HG02943 (cell line): Measurements from ENCODE around the gene PRRC2C.
A peak's percentile ranks its signal among the peaks of the same experiment; 100 is the strongest.
"Not testable (repeated sequence)": the region's sequence is repeated elsewhere in the genome, so short reads cannot be mapped to it uniquely, and the experiment has no call there.

Experiments used
- ATAC-seq: cut with Tn5 transposase; IDR thresholded peaks from one replicate; pipeline ENCODE4 v1.9.1; 2021; ENCODE audit warnings: mild to moderate bottlenecking, low read depth, moderate library complexity; ENCODE audit not compliant: unreplicated experiment

Gene PRRC2C

DNA sequence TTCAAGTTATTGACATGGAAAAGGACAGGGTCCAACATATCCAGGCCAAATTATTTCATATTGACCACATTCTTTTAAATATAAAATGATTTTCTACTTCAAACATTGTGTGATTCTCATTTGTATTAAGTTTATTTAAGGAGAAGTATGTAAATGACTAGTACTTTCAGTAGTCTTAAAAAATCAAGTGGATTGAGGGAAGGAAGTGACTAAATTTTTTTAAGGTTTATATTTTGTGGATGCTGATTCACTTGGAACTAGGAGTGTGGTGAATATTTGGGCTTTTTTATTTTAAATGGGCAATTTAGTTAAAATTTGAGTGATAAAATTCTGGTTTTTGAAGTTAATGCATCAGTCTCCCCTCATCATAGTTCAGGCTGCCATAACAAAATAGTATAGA lies 10.1 kb downstream of the PRRC2C start:
- no peak for ATAC-seq

DNA sequence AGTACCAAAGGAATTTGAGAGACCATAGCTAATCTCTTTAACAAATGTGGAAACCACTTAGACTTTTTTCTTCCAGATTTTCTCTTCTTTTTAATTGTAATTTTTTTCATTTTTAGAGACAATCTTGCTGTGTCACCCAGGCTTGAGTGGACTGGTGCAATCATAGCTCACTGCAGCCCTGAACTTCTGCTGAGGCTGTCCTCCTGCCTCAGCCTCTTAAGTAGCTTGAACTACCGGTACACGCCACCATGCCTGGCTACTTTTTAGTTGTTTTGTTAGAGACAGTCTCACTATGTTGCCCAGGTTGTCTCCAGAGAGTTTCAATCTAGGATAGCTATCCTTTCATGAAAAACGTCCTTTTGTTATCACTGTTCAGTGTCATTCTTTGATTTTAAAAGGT lies 15.0 kb downstream of the PRRC2C start:
- ATAC-seq = no peak

DNA sequence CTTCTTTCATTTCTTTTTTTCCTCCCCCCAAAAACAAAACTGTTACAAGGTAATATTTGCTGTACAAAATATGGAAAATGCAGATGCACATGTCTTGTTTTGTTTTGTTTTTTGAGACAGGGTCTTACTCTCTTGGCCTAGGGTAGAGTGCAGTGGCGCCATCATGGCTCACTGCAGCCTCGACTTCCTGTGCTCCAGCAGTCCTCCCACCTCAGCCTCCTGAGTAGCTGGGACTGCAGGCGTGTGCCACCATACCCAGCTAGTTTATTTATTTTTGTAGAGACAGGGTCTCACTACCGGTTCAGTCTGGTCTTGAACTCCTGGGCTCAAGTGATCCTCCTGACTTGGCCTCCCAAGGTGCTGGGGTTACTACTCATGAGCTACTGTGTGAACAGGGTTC lies 15.5 kb downstream of the PRRC2C start:
- ATAC-seq = no peak

DNA sequence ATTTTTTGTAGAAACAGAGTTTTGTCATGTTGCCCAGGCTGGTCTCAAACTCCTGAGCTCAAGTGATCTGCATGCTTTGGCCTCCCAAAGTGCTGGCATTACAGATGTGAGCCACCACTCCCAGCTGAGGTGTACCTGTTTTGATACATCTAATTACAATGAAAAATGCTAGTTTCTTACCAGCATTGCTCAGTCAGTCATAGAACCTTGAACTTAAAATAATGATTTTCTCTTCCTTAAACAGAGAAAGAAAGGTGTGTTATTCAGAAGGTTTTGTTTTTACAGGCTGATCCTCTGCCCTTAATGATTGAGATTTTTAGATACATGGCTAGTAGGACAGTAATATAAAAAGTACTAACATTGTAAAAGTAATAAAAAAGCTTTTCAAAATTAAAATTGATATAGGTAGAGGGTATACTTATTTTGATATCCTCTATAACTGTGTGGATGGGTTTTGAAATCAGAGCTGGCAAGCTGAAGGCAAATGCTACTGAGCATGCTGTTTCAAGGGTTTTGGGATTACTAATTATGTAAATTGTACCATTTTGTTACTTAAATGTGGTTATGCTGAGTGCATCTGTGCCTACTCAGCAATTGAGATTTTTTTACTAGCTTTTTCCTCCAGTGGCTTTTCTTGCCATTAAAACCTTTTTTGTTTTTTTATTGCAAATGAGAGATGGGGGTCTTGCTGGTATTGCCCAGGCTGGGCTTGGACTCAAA lies 16.1 kb downstream of the PRRC2C start:
- peak; percentile 74 for ATAC-seq

DNA sequence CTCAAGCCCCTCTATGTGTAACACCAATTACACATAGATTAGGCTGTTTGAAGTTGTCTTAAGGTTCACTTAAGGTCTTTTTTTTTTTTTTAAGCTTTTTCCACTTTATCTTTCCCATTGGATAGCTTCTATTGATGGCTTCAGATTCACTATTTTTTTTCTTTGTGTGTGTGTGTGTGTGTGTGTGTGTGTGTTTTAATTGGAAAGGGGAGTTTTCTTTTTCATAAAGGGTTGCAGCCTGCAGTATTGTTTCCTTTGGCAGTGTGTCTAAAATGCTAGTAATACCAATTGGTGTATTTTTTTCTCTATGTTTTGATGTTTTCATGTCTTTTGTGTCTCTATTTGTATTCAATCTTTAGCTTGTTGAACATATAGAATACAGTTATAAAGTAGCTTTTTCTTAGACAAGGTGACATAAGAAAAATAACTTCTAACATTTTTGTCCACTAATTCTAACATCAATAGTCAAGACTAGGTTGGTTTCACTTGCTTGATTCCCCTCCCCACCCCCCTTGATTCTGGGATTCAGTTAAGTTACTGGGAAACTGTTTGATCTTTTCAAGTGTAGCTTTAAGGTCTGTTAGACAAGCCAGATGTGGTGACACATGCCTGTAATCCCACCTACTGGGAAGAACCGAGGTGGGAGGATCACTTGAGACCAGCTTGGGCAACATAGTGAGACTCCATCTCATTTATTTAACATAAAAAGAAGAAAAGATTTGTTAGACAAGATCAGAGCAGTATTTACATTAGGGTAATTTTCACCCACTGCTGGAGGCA lies 21.4 kb downstream of the PRRC2C start:
- ATAC-seq = no peak

DNA sequence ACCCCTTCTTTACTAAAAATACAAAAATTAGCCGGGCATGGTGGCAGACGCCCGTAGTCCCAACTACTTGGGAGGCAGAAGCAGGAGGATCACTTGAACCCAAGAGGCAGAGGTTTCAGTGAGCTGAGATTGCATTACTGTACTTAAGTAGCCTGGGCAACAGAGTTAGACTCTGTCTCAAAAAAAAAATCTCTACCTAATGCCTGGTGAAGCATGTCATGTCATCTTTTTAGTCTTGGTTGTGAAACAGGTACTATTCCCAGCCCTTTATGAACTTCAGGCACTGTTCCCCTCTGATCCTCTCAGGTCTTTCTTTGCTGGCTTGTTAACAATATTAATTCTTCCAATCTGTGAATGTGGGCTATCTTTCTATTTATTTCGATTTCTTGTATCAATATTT lies 22.1 kb downstream of the PRRC2C start:
- no peak for ATAC-seq

DNA sequence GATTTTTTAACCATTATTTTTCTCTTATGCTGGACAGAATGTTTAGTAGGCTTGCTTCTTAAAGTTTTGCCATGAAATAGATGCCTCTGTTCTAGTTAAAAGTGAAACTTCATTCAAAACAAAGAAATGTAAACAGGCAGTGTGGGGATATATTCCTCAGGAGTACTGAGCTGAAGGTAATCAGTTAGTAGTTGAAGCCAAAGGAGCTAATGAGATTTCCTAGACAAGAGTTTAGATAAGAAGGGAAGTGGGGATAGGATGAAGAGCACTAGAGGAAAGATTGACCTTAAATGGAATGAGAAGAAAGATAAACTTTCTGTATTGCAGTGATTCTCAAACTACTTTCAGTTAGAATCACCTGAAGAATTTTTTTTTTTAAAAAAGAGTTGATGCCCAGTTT lies 23.9 kb downstream of the PRRC2C start:
- ATAC-seq = no peak

DNA sequence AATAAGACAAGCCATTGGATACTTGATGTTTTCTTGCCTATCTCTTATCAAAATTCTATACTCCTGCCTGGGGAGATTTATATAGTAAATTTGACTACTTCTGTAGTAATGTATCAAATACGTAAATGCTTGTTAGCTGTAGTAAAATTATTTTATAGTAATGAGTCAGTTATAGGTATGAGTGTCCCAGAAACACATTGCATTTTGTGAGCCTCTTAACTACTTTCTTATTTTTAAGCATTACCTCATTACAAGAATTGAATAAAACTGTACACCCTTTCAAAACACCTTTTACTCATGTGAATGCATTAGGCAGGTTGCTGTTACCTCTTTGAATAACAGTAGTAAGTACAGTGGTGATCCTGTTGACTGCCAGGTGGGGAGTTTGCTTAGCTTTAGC lies 28.4 kb downstream of the PRRC2C start:
- ATAC-seq = no peak

DNA sequence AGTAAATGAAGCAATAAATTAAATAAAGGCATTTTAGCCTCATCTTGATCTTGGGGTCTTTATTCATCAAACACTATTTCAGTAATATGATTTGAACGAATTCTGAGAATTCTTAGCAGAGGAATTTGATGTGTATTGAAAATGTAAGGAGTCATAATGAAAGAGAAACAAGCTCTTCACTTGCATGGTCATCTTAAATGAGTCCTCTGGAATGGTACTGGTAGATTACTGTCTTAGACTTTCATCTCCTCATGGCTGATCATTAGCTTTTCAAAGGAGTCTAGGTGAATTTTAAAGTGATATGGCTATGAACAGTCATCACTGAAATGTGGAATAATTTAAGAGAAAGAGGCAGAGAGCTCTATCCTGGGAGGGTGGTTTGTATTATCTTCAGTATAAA lies 30.0 kb downstream of the PRRC2C start:
- no peak for ATAC-seq

DNA sequence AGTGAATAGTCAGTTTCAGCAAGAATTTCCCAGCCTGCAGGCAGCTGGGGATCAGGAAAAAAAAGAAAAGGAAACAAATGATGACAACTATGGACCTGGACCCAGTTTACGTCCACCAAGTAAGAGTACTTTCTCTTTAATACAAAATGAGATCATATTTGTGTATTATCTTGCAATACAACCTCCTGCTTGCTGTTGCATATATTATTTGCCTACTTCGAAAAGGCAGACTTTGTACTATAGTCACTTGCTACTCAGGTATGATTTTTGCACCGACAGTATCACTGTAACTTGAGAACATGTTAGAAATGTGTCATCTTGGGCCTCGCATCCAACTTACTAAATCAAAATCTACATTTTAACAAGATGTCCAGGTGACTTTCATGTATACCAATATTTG lies 30.4 kb downstream of the PRRC2C start:
- ATAC-seq = no peak

DNA sequence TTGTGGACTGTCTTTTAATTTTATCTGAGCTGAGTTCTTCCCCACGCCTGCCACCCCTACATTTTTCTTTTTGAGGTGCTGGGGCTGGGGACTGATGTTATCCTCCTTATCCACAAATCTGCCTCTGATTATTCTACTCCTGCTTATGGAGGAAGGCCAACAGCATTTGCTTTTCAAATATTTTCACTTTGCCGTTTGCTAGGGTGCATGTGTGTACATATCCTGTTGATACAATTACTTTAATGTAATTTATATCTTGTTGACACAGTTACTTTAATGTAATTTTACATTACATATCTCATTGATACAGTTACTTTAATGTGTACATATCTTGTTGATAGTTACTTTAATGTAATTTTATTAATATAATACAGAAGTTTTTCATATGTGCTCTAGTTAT lies 36.2 kb downstream of the PRRC2C start:
- no peak for ATAC-seq

DNA sequence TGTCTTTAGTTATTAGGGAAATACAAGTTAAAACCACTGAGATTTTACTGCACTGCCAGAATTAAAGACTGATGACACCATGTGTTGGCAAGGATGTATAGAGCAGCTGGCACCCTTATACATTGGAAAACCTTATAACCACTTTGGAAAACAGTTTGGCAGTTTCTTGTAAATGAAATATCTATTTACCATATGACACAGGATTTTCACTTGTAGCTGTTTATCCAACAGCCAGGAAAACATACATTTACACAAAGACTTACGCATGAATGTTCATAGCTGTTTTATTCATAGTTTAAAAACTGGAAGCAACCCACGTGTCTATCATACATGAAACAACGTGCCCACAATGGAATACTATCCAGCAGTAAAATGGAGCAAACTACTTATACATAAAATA lies 45.3 kb downstream of the PRRC2C start:
- ATAC-seq = no peak

DNA sequence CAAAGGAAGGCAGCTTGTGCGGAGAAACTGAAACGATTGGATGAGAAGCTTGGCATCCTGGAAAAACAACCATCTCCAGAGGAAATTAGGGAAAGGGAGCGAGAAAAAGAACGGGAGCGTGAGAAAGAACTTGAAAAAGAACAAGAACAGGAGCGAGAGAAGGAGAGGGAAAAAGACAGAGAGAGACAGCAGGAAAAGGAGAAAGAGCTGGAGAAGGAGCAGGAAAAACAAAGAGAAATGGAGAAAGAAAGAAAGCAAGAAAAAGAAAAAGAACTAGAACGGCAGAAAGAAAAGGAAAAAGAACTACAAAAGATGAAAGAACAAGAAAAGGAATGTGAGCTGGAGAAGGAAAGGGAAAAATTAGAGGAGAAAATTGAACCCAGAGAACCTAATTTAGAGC lies 47.2 kb downstream of the PRRC2C start:
- ATAC-seq = no peak

DNA sequence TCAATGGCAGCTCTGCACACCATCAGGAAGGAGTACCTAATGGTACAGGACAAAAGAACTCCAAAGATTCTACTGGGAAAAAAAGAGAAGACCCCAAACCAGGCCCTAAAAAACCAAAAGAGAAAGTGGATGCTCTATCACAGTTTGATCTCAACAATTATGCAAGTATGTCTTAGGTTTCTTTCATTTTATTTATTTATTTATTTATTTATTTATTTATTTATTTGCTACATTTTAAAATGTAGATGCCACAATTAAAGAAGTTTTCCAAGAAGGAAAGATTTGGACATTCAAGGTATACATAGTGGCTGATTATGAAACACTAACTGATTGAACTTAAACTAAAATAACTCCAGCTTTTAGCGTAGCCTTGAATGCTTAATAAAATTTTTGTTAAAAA lies 60.2 kb downstream of the PRRC2C start:
- ATAC-seq = no peak

DNA sequence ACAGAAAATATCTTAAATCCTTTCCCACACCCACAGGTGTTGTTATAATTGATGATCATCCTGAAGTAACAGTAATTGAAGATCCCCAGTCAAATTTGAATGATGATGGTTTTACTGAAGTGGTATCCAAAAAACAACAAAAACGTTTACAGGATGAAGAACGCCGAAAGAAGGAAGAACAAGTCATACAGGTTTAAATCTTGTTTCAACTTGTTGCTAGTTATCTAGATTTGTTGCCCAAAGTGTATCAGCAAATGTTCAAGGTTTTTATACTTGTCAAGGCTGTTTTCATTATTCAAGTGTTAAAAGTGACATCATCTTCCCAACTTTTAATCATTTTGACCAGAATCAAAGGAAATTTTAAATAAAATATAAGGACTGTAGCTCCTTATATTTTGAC lies 64.7 kb downstream of the PRRC2C start:
- no peak for ATAC-seq

DNA sequence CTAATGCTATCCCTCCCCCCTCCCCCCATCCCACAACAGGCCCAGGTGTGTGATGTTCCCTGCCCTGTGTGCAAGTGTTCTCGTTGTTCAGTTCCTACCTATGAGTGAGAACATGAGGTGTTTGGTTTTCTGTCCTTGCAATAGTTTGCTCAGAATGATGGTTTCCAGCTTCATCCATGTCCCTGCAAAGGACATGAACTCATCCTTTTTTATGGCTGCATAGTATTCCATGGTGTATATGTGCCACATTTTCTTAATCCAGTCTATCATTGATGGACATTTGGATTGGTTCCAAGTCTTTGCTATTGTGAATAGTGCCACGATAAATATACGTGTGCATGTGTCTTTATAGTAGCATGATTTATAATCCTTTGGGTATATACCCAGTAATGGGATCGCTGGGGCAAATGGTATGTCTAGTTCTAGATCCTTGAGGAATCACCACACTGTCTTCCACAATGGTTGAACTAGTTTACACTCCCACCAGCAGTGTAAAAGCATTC lies 65.3 kb downstream of the PRRC2C start:
- not testable (repeated sequence) for ATAC-seq

DNA sequence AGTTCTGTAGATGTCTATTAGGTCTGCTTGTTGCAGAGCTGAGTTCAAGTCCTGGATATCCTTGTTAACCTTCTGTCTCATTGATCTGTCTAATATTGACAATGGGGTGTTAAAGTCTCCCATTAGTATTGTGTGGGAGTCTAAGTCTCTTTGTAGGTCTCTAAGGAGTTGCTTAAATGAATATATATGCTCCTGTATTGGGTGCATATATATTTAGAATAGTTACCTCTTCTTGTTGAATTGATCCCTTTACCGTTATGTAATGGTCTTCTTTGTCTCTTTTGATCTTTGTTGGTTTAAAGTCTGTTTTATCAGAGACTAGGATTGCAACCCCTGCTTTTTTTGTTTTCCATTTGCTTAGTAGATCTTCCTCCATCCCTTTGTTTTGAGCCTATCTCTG lies 68.6 kb downstream of the PRRC2C start:
- ATAC-seq = not testable (repeated sequence)

DNA sequence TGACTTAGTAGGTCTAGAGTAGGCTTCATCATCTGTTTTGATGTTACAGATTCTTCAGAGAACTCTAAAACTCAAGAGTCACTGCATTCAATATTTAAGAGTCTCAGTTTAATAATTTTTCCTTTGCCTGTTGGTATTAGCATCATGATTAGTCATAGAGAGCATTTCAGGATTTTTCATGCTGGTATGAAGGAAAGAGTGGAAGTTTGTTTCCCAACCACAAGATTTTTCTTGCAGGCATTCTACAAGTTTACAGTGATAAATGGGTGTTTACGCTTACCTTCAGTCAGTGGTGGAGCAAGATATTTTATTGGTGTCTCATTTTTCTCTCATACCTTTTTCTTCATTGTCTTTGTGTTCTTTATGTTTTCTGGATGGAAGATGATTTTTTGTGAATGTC lies 78.3 kb downstream of the PRRC2C start:
- no peak for ATAC-seq

DNA sequence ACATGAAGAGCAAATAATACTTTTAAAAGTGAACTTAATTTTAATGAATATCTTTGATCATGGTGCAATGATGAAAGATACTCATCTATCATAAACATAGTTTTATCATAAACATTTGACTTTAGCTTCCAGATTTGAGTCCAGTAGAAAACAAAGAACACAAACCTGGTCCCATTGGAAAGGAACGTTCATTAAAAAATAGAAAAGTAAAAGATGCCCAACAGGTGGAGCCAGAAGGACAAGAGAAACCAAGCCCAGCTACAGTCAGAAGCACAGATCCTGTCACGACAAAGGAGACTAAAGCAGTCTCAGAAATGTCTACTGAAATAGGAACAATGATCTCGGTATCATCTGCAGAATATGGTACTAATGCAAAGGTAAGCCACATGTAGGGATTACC lies 81.1 kb downstream of the PRRC2C start:
- no peak for ATAC-seq

DNA sequence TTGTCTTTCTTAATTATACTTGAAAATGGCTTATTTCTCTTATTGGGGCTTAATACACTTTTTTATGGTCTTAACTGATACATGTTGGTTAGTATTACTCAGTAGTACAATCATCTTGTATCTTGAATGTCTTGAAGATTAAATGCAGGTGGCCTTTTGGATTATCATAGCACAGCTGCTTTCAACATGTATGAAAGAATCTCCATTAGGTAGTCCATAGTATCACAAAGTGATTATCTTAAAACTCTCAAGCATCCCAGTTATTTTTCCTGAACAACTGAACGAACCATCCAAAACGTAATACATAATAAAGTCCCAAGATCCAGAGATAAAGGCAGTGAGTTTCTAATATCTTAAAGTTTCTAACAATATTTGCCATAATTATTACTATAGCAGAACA lies 85.0 kb downstream of the PRRC2C start:
- no peak for ATAC-seq

DNA sequence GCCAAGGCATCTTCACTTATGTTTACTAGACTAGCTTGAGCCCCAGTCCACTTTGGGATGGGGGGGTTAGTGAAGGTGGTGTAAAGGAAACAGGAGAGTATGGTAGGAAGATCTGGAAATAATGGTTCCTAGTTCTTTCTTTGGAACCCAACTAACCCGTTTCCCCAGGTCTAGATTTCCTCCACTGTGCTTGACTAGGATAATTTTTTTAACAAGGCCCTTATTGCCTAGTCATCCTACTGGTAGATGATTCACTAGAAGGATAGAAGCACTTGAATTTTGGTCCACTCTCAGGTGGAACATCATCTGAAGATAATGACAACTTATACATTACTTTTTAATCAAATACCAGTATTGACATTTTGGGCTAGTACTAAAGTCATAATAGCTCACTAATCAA lies 90.8 kb downstream of the PRRC2C start:
- ATAC-seq = no peak

DNA sequence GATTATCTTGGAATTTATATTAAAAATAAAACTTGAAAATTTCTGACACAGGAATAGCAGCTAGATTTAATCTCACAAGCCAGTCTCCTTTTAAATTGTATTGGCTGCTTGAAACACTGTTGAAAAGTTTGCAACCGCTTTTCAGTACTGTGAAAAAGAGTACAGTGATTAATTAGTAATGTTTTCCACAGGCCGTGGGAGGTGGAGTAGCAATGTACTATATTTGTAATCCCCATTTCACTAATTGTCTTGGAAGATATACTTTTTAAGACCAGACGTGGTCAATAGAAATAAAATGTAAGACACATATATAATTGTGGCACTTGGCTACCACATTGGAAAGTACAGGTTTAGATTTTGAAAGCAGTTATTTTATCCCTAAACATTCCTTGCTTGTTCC lies 95.9 kb downstream of the PRRC2C start:
- ATAC-seq = no peak
